ENCODE results near the gene ADSL.

The ADSL gene

GRCh38 chr22:40324468-40325305 is 21.6 kb upstream of the ADSL start:
- Histone ChIP-seq H3K27ac (ENCODE audit: low read length) (no peak overlapping the region), H3K36me3 (ENCODE audit: insufficient read depth, low read length) (peaks cover 62% of the 10 kb centered on the region), H3K9me3 (ENCODE audit: insufficient read depth, low read length, severe bottlenecking) (no peaks in the 10 kb centered on the region), H3K4me2 (ENCODE audit: insufficient read depth, low read length) (no peak overlapping the region), H2AFZ (ENCODE audit: low read depth, low read length) (no peak overlapping the region), H3K27me3 (ENCODE audit: insufficient read depth, low read length, poor library complexity) (no peaks in the 10 kb centered on the region), H3K4me3 (ENCODE audit: low read depth in 1 of 2, low read length in 2 of 2) (no peak overlapping the region), H4K20me1 (ENCODE audit: insufficient read depth, low read length) (no peaks in the 10 kb centered on the region), H3K9ac (ENCODE audit: low read depth, low read length) (no peak overlapping the region), H3K4me1 (ENCODE audit: insufficient read depth, low read length) (no peaks in the 10 kb centered on the region), H3K79me2 (ENCODE audit: insufficient read depth, low read length) (no peaks in the 10 kb centered on the region)
- ATAC-seq (ENCODE audit: insufficient read depth, low read depth), result peak; percentile 59; the same call in 2 of the 3 replicates
- DNase-seq, result no peak
- TF ChIP-seq EZH2 (IDR thresholded peaks at IDR 0.05; ENCODE audit: borderline replicate concordance, low read depth, low read length, severe bottlenecking) (no peak), CTCF (IDR thresholded peaks at IDR 0.05; ENCODE audit: borderline replicate concordance, extremely low read depth, low read length, poor library complexity, severe bottlenecking) (no peak)

GRCh38 chr22:40325315-40325714 is 21.0 kb upstream of the ADSL start:
- Histone ChIP-seq H4K20me1 (ENCODE audit: insufficient read depth, low read length) (no peaks in the 10 kb centered on the region), H3K4me1 (ENCODE audit: insufficient read depth, low read length) (no peaks in the 10 kb centered on the region), H3K9ac (ENCODE audit: low read depth, low read length) (no peak overlapping the region), H3K27me3 (ENCODE audit: insufficient read depth, low read length, poor library complexity) (no peaks in the 10 kb centered on the region), H3K9me3 (ENCODE audit: insufficient read depth, low read length, severe bottlenecking) (no peaks in the 10 kb centered on the region), H3K79me2 (ENCODE audit: insufficient read depth, low read length) (no peaks in the 10 kb centered on the region), H3K27ac (ENCODE audit: low read length) (no peak overlapping the region), H3K4me3 (ENCODE audit: low read depth in 1 of 2, low read length in 2 of 2) (no peak overlapping the region), H3K36me3 (ENCODE audit: insufficient read depth, low read length) (peaks cover 61% of the 10 kb centered on the region), H2AFZ (ENCODE audit: low read depth, low read length) (no peak overlapping the region), H3K4me2 (ENCODE audit: insufficient read depth, low read length) (no peak overlapping the region)
- TF ChIP-seq CTCF (IDR thresholded peaks at IDR 0.05; ENCODE audit: borderline replicate concordance, extremely low read depth, low read length, poor library complexity, severe bottlenecking) (no peak), EZH2 (IDR thresholded peaks at IDR 0.05; ENCODE audit: borderline replicate concordance, low read depth, low read length, severe bottlenecking) (no peak)
- ATAC-seq (ENCODE audit: insufficient read depth, low read depth) (no peak), DNase-seq (no peak)

- Histone ChIP-seq H3K27ac (ENCODE audit: low read length) (no peak overlapping the region), H3K4me3 (ENCODE audit: low read depth in 1 of 2, low read length in 2 of 2) (no peak overlapping the region), H2AFZ (ENCODE audit: low read depth, low read length) (no peak overlapping the region), H3K79me2 (ENCODE audit: insufficient read depth, low read length) (no peaks in the 10 kb centered on the region), H3K9ac (ENCODE audit: low read depth, low read length) (no peak overlapping the region), H3K36me3 (ENCODE audit: insufficient read depth, low read length) (peaks cover 53% of the 10 kb centered on the region), H3K4me1 (ENCODE audit: insufficient read depth, low read length) (peaks cover 6% of the 10 kb centered on the region; the same call in 1 of the 2 replicates), H3K9me3 (ENCODE audit: insufficient read depth, low read length, severe bottlenecking) (no peaks in the 10 kb centered on the region), H3K27me3 (ENCODE audit: insufficient read depth, low read length, poor library complexity) (no peaks in the 10 kb centered on the region), H4K20me1 (ENCODE audit: insufficient read depth, low read length) (no peaks in the 10 kb centered on the region), H3K4me2 (ENCODE audit: insufficient read depth, low read length) (no peak overlapping the region)
- DNase-seq (no peak), ATAC-seq (ENCODE audit: insufficient read depth, low read depth) (no peak; the same call in 2 of the 3 replicates)
- no peak for TF ChIP-seq EZH2 (IDR thresholded peaks at IDR 0.05; ENCODE audit: borderline replicate concordance, low read depth, low read length, severe bottlenecking)
- no peak for TF ChIP-seq CTCF (IDR thresholded peaks at IDR 0.05; ENCODE audit: borderline replicate concordance, extremely low read depth, low read length, poor library complexity, severe bottlenecking)
Measured at GRCh38 chr22:40326905-40327735, 19.2 kb upstream of the ADSL start.

Measured in DND-41 (cell line).